ENCODE results near the gene LIMS1. TPM values are rescaled to one million over a fixed set of nuclear protein-coding genes. Genes with fewer than 3 reads are reported as not detected.

Gene LIMS1
- total RNA-seq, 4 donors from 2014 or later: 37.4 to 357 (median 112) TPM

DNA sequence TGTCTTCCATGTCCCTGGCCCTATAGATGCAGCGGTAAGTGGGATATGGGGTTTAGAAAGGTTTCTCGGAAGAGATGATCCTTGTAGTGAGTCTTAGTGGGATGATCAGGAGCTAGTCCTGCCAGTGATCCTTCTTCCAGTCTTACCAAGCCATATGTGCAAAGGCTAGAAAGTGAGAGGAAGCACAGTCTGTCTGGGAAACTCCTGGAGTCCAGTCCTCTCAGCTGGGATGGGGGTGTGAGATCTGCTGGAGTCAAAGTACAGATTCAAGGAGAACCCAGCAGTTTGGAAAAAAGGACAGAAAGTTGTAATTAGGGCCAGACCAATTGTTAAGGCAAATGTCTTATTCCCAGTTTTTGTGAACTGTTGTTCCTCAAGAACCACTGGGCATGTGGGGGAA is 83.3 kb downstream of the LIMS1 start:
- H3K4me1 ChIP-seq: peaks cover 7 to 17% of the 10 kb centered on the region in 2 donors
- intact Hi-C loops (cut with DNase I; ENCODE audit: low total_unique reads): no loop called here

DNA sequence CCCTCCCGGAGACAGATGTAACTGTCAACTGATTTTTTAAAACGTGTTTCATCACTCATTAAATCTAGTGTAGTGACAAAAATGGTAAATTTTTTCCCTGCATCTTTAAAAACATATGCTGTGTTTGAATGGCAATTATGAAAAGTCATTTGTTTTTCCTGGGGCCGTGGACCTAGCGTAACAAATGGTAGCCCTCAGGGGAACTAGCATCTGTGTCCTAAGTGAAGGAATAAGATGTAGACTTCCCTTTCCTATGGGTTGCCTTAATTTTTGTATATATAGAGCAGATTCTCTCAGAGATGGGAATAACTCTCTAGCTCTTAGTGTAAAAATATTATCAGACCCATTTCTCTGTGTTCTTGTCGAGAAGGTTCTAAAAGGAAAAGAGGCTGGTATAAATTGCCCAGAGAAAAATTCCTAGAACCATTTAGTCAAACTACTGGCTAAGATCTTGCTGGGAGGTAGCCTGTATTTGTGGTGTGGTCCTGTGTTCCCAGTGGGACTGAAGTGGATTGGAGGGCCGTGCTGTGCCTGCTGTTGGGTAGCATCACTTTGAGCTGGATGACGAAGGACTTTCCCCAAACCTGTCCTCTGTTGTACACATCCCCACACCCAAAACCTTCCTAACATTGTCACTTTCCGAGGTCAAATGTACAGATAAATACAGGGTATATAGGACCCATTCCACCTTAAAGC is 85.8 kb downstream of the LIMS1 start:
- Histone ChIP-seq H3K4me3 (no peak overlapping the region), H3K4me1 (peaks cover 7 to 17% of the 10 kb centered on the region in 2 donors), H3K9me3 (no peaks in the 10 kb centered on the region), H3K36me3 (no peaks in the 10 kb centered on the region), H3K27ac (peak overlapping the region in 1 of 2 donors; percentile 42), H3K27me3 (no peaks in the 10 kb centered on the region)
- TF ChIP-seq POLR2A (IDR thresholded peaks at IDR 0.05): no peak
- no peak for TF ChIP-seq CTCF (IDR thresholded peaks at IDR 0.05)
- DNase-seq: no peak
- intact Hi-C loops (cut with DNase I; ENCODE audit: low total_unique reads): no loop called here

More for the DNA sequence above, 83.3 kb downstream of the LIMS1 start:
- DNase-seq: no peak
- Histone ChIP-seq H3K27ac (peak overlapping the region in 1 of 2 donors; percentile 53), H3K27me3 (no peaks in the 10 kb centered on the region), H3K9me3 (no peaks in the 10 kb centered on the region), H3K36me3 (no peaks in the 10 kb centered on the region), H3K4me3 (no peak overlapping the region)
- TF ChIP-seq POLR2A (IDR thresholded peaks at IDR 0.05) (no peak), CTCF (IDR thresholded peaks at IDR 0.05) (no peak)

GRCh38 chr2:108620656-108621055 is 86.4 kb downstream of the LIMS1 start:
- H3K36me3 ChIP-seq: no peaks in the 10 kb centered on the region
- H3K4me3 ChIP-seq: no peak overlapping the region
- DNase-seq: no peak
- H3K27me3 ChIP-seq: no peaks in the 10 kb centered on the region
- intact Hi-C loops (cut with DNase I; ENCODE audit: low total_unique reads): no loop called here
- peaks cover 7 to 13% of the 10 kb centered on the region in 2 donors for H3K4me1 ChIP-seq
- TF ChIP-seq POLR2A (IDR thresholded peaks at IDR 0.05) (no peak), CTCF (IDR thresholded peaks at IDR 0.05) (no peak)
- no peaks in the 10 kb centered on the region for H3K9me3 ChIP-seq
- H3K27ac ChIP-seq: peak overlapping the region in 1 of 2 donors; percentile 42

DNA sequence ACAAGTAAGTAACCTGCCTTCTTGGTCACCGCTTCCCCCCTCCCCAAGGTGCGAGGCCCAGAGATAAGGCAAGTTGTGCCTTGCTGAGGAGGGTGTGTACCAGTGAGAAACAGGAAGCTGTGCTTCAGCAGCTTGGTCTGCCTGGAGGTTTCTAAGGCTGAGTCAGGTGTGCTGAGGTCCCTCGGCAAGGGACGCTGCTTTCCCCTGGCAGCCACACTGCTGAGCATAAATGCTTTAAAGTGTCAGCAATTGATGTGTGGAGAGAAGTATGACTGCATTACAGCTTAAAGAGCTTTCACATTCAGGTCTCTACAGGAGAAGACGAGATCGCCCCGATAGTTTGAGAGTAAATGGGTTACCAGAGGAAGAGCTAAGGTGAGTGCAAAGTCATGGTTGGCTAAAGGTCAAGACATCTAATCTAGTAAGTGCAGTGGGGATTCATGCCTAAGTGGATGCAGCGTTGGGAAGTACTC is 86.9 kb downstream of the LIMS1 start:
- Histone ChIP-seq H3K4me1 (peaks cover 7 to 13% of the 10 kb centered on the region in 2 donors), H3K9me3 (no peaks in the 10 kb centered on the region), H3K4me3 (no peak overlapping the region), H3K27ac (peak overlapping the region in 1 of 2 donors; percentile 42), H3K27me3 (no peaks in the 10 kb centered on the region), H3K36me3 (no peaks in the 10 kb centered on the region)
- no peak for DNase-seq
- TF ChIP-seq POLR2A (IDR thresholded peaks at IDR 0.05) (no peak), CTCF (IDR thresholded peaks at IDR 0.05) (no peak)
- intact Hi-C loops (cut with DNase I; ENCODE audit: low total_unique reads): no loop called here
